Psoas muscle (tissue), 8 donors: Measurements from ENCODE around the gene CCDC170. TPM values are rescaled to one million over a fixed set of nuclear protein-coding genes. Genes with fewer than 3 reads are reported as not detected.
"Not testable (repeated sequence)": the region's sequence is repeated elsewhere in the genome, so short reads cannot be mapped to it uniquely, and the experiment has no call there.

ENCODE experiments used
- ATAC-seq, 4 donors: fragments of 200-7000 bp; cut with Tn5 transposase; one replicate each; pipeline ENCODE4 v1.9.1; 2020; ENCODE audit warnings: moderate library complexity in 3 of 4, mild to moderate bottlenecking in 2 of 4
- DNase-seq, 2 donors: peaks; one replicate each; pipeline ENCODE4 v3.0.0-alpha.2; 2020
- H3K27ac ChIP-seq: fragments of 200-600 bp; one replicate; pipeline ENCODE4 v1.8.0; 2022
- H3K27me3 ChIP-seq, 3 donors: fragments of 200-600 bp in 1 of 3; one replicate each; pipeline versions ENCODE4 v1.6.1 to v1.8.0; 2013 to 2022; ENCODE audit warnings: low read length in 2 of 3, mild to moderate bottlenecking in 2 of 3, moderate library complexity in 1 of 3; ENCODE audit not compliant: insufficient read depth in 3 of 3
- H3K36me3 ChIP-seq, 2 donors: fragments of 200-600 bp in 1 of 2; one replicate each; pipeline versions ENCODE4 v1.6.1 to v1.8.0; 2013 to 2022; ENCODE audit warnings: low read depth in 1 of 2, mild to moderate bottlenecking in 1 of 2, moderate library complexity in 1 of 2; ENCODE audit not compliant: insufficient read depth in 1 of 2
- H3K4me1 ChIP-seq: fragments of 200-600 bp; one replicate; pipeline ENCODE4 v1.8.0; 2022
- H3K4me3 ChIP-seq: fragments of 200-600 bp; one replicate; pipeline ENCODE4 v1.8.0; 2022; ENCODE audit warnings: mild to moderate bottlenecking
- H3K9me3 ChIP-seq: fragments of 200-600 bp; one replicate; pipeline ENCODE4 v1.8.0; 2022
- CTCF ChIP-seq: fragments of 200-600 bp; IDR thresholded peaks from one replicate; pipeline ENCODE4 v1.8.0; 2022; ENCODE audit warnings: antibody characterized with exemption
- WGBS, 3 donors: extraction: QIAGEN DNeasy Blood & Tissue Kit; methylation state at CpG; one replicate each; pipeline versions ENCODE4 v1.1.6 to v1.1.7; 2013; 5-methylcytosine and 5-hydroxymethylcytosine counted together
- intact Hi-C, 2 donors: fragments of 100-400 bp; cut with DNase I; formaldehyde crosslinking; loops; one replicate each; pipeline versions ENCODE4 v1.11.0 to v1.14.2; 2022
- polyA plus RNA-seq, 3 donors: library from polyadenylated mRNA; stranded (reverse); fragments of 200-250 nt; gene quantifications; one replicate each; pipeline ENCODE4 v1.2.3, GENCODE V29; 2013
- total RNA-seq, 4 donors: library from RNA; stranded (reverse); fragmentation: NEBNext Ultra II Directional in 2 of 4; extraction: Animal tissue kit (Norgen Biotek cat#: 25700) in 2 of 4; gene quantifications; one replicate each; pipeline versions ENCODE4 v1.2.1 to v1.2.4, GENCODE V29; 2021 to 2023
- donor health status: healthy with polysubstance abuse.
- donor health status: DM: no; HTN: no; CAD: no; lungs with moderate emphysema.
- donor health status: Bipolar disorder and iron deficiency.
- donor health status: healthy.
- donor health status: DM: yes; HTN: yes; CAD: no.
- donor health status: DM: no; HTN: no; CAD: no.
- donor health status: DM: no; HTN: no; CAD: no.
- donor health status: DM: yes; HTN: yes; CAD: no.

Gene CCDC170
- total and polyA plus RNA-seq, 7 donors: 0.03 to 0.25 (median 0.14) TPM

DNA sequence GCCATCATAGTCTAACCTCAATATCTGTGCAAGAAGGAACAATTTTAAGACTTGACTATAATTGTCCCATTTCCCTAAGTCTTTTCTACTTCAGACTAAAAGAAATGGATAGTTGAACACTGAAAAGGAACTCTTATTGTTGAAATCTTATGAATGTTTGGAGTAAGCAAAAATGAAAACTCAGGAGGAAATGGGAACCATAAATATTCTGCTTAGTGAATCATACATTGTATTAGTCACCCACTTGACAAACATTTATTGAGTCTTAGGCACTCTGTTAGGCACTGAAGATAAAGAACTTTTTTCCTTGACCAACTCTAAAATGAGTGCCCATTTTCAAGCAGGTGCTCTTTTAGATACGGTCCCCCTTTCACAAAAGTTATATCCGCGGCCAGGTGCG is 8.7 kb downstream of the CCDC170 start:
- 94% methylated on average over 4 of the region's 4 CpGs for WGBS, 3 donors
- DNase-seq (no peak), ATAC-seq (no peak)
- no peaks in the 10 kb centered on the region for H3K9me3 ChIP-seq
- no peaks in the 10 kb centered on the region for H3K4me1 ChIP-seq
- no peak overlapping the region for H3K27ac ChIP-seq
- H3K27me3 ChIP-seq: no peaks in the 10 kb centered on the region
- H3K36me3 ChIP-seq: no peaks in the 10 kb centered on the region
- intact Hi-C loops: no loop called here
- H3K4me3 ChIP-seq: no peak overlapping the region
- no peak for TF ChIP-seq CTCF

GRCh38 chr6:151506761-151507160 is 12.9 kb downstream of the CCDC170 start:
- no peak for ATAC-seq
- H3K27ac ChIP-seq: no peak overlapping the region
- 93 to 95% (median 93%) methylated on average over 2 of the region's 2 CpGs for WGBS, 3 donors

DNA sequence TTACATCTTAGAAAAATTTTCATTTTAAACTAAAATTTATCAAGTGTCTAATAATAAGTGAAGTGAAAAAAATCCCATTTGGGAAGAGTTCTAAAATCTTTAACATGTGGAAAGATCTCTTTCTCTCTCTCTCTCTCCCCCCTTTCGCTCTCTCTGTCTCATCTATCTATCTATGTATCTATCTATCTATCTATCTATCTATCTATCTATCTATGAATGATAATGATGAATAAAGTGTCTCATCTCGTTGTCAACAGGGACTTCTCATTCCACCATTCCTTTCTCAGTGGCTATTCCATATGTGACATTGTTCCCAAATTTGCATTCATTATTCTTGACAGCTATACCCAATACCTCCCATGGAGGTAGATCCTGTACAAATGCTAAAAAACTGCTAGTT is 15.2 kb downstream of the CCDC170 start:
- intact Hi-C loops: no loop called here
- H3K27ac ChIP-seq: no peak overlapping the region
- 78 to 86% (median 83%) methylated on average over 2 of the region's 2 CpGs for WGBS, 3 donors
- DNase-seq (no peak), ATAC-seq (no peak)
- no peak overlapping the region for H3K4me3 ChIP-seq
- no peaks in the 10 kb centered on the region for H3K9me3 ChIP-seq
- H3K36me3 ChIP-seq: no peaks in the 10 kb centered on the region
- H3K4me1 ChIP-seq: no peaks in the 10 kb centered on the region
- TF ChIP-seq CTCF: no peak
- H3K27me3 ChIP-seq: no peaks in the 10 kb centered on the region

More at GRCh38 chr6:151506761-151507160, 12.9 kb downstream of the CCDC170 start:
- Histone ChIP-seq H3K4me1 (no peaks in the 10 kb centered on the region), H3K36me3 (no peaks in the 10 kb centered on the region), H3K4me3 (no peak overlapping the region), H3K27me3 (no peaks in the 10 kb centered on the region), H3K9me3 (no peaks in the 10 kb centered on the region)
- intact Hi-C loops: no loop called here
- TF ChIP-seq CTCF: no peak
- no peak for DNase-seq

- WGBS, 3 donors: 79 to 87% (median 86%) methylated on average over 5 of the region's 5 CpGs
- no peak for DNase-seq
- no peaks in the 10 kb centered on the region for H3K4me1 ChIP-seq
- no peak for TF ChIP-seq CTCF
- H3K27me3 ChIP-seq: no peaks in the 10 kb centered on the region
- no peak for ATAC-seq
- H3K4me3 ChIP-seq: no peak overlapping the region
- H3K36me3 ChIP-seq: no peaks in the 10 kb centered on the region
- H3K9me3 ChIP-seq: no peaks in the 10 kb centered on the region
- intact Hi-C loops: no loop called here
- no peak overlapping the region for H3K27ac ChIP-seq
Observed at GRCh38 chr6:151512481-151512880, 18.7 kb downstream of the CCDC170 start.

DNA sequence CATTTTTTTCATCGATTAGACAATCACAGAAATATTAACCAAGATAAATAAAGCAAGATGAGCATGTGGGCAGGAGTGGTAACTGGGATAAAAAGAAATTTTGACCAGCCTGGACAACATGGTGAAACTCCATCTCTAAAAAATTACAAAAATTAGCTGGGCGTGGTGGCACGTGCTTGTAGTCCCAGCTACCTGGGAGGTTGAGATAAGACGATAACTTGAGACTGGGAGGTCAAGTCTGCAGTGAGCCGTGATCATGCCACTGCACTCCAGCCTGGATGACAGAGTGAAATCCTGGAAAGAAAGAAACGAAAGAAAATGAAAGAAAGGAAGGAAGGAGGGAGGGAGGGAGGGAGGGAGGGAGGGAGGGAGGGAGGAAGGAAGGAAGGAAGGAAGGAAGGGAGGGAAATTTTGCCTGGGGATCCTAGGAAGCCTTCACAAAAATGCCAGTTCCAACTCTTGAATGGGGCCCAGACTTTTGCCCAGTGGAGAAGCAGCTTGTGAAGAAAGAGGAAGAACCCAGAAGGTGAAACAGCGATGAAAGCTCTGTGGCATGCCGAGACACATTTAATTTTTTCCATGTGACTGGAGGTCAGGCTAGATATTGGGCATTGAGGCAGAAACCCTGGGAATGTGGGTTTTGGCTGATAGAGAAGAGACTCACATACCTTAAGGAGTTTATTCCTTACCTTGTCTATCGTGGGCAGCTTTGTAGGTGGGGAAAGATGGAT is 20.3 kb downstream of the CCDC170 start:
- H3K4me3 ChIP-seq: no peak overlapping the region
- no peaks in the 10 kb centered on the region for H3K27me3 ChIP-seq
- H3K27ac ChIP-seq: no peak overlapping the region
- ATAC-seq (no peak), DNase-seq (no peak)
- WGBS, 3 donors: 77 to 88% (median 79%) methylated on average over 8 to 9 of the region's 9 CpGs
- no peak for TF ChIP-seq CTCF
- intact Hi-C loops: no loop called here
- H3K36me3 ChIP-seq: no peaks in the 10 kb centered on the region
- H3K4me1 ChIP-seq: no peaks in the 10 kb centered on the region
- H3K9me3 ChIP-seq: no peaks in the 10 kb centered on the region

DNA sequence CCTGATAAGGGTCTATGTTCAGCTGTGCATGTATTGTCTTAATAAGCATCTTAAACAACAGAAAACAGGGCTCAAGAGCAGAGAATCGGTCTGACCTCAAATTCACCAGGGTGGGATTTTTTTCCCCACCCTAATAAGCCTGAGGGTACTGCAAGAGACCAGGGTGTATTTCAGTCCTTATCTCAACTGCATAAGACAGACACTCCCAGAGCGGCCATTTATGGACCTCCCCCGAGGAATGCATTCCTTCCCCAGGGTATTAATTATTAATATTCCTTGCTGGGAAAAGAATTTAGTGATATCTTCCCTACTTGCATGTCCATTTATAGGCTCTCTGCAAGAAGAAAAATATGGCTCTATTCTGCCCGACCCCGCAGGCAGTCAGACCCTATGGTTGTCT is 25.2 kb downstream of the CCDC170 start:
- H3K36me3 ChIP-seq, H3K27ac ChIP-seq, H3K4me1 ChIP-seq, intact Hi-C loops, ATAC-seq, H3K9me3 ChIP-seq, DNase-seq, H3K27me3 ChIP-seq, H3K4me3 ChIP-seq: not testable (repeated sequence)
- WGBS, 3 donors: 83 to 89% (median 88%) methylated on average over 5 of the region's 5 CpGs
